Smooth muscle cell (in vitro differentiated cells): ENCODE measurements around the gene C1RL. TPM values are rescaled to one million over a fixed set of nuclear protein-coding genes. Genes with fewer than 3 reads are reported as not detected.

Experiments used
- DNase-seq: peaks from one replicate; lab custom pipeline; 2025; ENCODE audit not compliant: unreplicated experiment; lab: John Stamatoyannopoulos, UW
- H2AFZ ChIP-seq: fragments of 200-600 bp; sonication (generic); 2 replicates; pipeline ENCODE4 v1.6.0; 2016; ENCODE audit warnings: antibody characterized with exemption, low read depth, mild to moderate bottlenecking
- H3F3A ChIP-seq: fragments of 200-600 bp; sonication (generic); 2 replicates; pipeline ENCODE4 v1.6.0; 2017; ENCODE audit warnings: antibody characterized with exemption, low read depth
- H3K27ac ChIP-seq: fragments of 200-600 bp; sonication (generic); 2 replicates; pipeline ENCODE4 v1.5.1; 2016; ENCODE audit warnings: low read depth, mild to moderate bottlenecking
- H3K27me3 ChIP-seq: fragments of 200-600 bp; sonication (generic); 2 replicates; pipeline ENCODE4 v1.6.1; 2016; ENCODE audit warnings: low read depth, mild to moderate bottlenecking
- H3K36me3 ChIP-seq: fragments of 200-600 bp; sonication (generic); 2 replicates; pipeline ENCODE4 v1.5.1; 2016; ENCODE audit warnings: low read depth
- H3K4me1 ChIP-seq: fragments of 200-600 bp; sonication (generic); 2 replicates; pipeline ENCODE4 v1.5.1; 2016; ENCODE audit warnings: low read depth
- H3K4me2 ChIP-seq: fragments of 200-600 bp; sonication (generic); 2 replicates; pipeline ENCODE4 v1.6.0; 2016; ENCODE audit warnings: mild to moderate bottlenecking
- H3K4me3 ChIP-seq: fragments of 200-600 bp; sonication (generic); 2 replicates; pipeline ENCODE4 v1.5.1; 2016; ENCODE audit warnings: mild to moderate bottlenecking
- H3K79me2 ChIP-seq: fragments of 200-600 bp; sonication (generic); 2 replicates; pipeline ENCODE4 v1.6.0; 2016; ENCODE audit warnings: low read depth, mild to moderate bottlenecking
- H3K9ac ChIP-seq: fragments of 200-600 bp; sonication (generic); 2 replicates; pipeline ENCODE4 v1.6.0; 2016; ENCODE audit warnings: low read depth
- H3K9me3 ChIP-seq: fragments of 200-600 bp; sonication (generic); replicated peaks from 2 replicates; pipeline ENCODE4 v1.5.1; 2016; ENCODE audit warnings: low read depth
- H4K20me1 ChIP-seq: fragments of 200-600 bp; sonication (generic); 2 replicates; pipeline ENCODE4 v1.6.0; 2016; ENCODE audit warnings: low read depth
- CTCF ChIP-seq: fragments of 200-600 bp; sonication (generic); IDR thresholded peaks from 2 replicates; pipeline ENCODE4 v1.5.1; 2017; ENCODE audit warnings: borderline replicate concordance, mild to moderate bottlenecking, antibody characterized with exemption; ENCODE audit not compliant: insufficient read depth, poor library complexity, severe bottlenecking
- WGBS: methylation state at CpG from one replicate; pipeline ENCODE4 v1.1.7; 2016; ENCODE audit warnings: low lambda C conversion rate; 5-methylcytosine and 5-hydroxymethylcytosine counted together
- polyA plus RNA-seq: library from polyadenylated mRNA; unstranded; fragments of >200 nt; fragmentation: Nextera tagmentation; extraction: Ambion mirVana; gene quantifications from 2 replicates; pipeline ENCODE4 v1.2.1, GENCODE V29; 2016
- total RNA-seq: library from RNA; depleted of rRNA; stranded (reverse); fragments of >200 nt; gene quantifications from 2 replicates; pipeline ENCODE4 v1.2.3, GENCODE V29; 2014

C1RL gene
- total and polyA plus RNA-seq, 2 experiments from 2014 or later: 8.7 to 21.1 TPM

- DNase-seq: peak; percentile 22
Observed at GRCh38 chr12:7129872-7130691, 21.1 kb upstream of the C1RL start, which contains the start of gene CLSTN3. Gene CLSTN3, plus strand, starts transcription at chr12:7130371. Its CDS starts 278 bp downstream, at chr12:7130649.

DNA sequence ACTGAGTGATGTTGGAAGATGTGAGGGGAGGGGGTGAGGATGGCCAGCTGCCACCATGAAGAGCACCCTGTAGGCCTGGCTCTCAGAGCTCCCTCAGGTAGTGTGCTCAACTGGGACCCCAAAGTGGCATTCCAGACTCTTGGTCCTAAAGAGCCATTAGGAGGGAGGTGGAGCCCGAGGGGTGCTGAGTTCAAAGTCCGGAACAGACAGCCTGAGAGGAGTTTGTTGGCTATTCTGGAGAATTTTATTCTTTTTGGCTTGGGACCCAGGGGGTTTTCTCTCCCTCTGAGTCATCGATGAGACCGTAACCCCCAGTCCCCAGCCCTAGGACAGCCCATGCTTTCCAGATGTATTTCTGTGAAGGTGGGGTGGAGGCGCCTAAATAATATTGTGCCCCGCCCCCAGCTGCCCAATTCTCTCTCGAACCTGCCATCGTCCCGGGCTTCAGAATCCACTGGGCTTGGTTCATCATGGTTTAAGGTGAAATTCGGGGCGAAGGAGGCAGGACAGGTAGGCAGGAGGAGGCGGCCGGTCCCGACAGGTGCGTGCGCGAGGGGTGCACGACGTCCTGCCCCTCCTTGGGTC, 20.4 kb upstream of the C1RL start:
- WGBS: 17% methylated on average over 19 of the region's 19 CpGs
- DNase-seq: no peak

More at GRCh38 chr12:7129872-7130691, 21.1 kb upstream of the C1RL start, which contains the start of gene CLSTN3:
- Histone ChIP-seq H3F3A (no peaks in the 10 kb centered on the region), H2AFZ (peak within 1 kb of the TSS; percentile 86), H3K4me3 (peak within 1 kb of the TSS; percentile 66), H3K9ac (peak within 1 kb of the TSS; percentile 62), H3K79me2 (no peaks in the 10 kb centered on the region), H3K27me3 (peaks cover 3% of the 10 kb centered on the region), H4K20me1 (peaks cover 11% of the 10 kb centered on the region), H3K9me3 (no peaks in the 10 kb centered on the region), H3K4me1 (peaks cover 5% of the 10 kb centered on the region), H3K4me2 (peak within 1 kb of the TSS; percentile 97), H3K36me3 (no peaks in the 10 kb centered on the region), H3K27ac (no peak within 1 kb of the TSS)
- WGBS: 0% methylated on average over 22 of the region's 40 CpGs
- no peak for TF ChIP-seq CTCF

DNA sequence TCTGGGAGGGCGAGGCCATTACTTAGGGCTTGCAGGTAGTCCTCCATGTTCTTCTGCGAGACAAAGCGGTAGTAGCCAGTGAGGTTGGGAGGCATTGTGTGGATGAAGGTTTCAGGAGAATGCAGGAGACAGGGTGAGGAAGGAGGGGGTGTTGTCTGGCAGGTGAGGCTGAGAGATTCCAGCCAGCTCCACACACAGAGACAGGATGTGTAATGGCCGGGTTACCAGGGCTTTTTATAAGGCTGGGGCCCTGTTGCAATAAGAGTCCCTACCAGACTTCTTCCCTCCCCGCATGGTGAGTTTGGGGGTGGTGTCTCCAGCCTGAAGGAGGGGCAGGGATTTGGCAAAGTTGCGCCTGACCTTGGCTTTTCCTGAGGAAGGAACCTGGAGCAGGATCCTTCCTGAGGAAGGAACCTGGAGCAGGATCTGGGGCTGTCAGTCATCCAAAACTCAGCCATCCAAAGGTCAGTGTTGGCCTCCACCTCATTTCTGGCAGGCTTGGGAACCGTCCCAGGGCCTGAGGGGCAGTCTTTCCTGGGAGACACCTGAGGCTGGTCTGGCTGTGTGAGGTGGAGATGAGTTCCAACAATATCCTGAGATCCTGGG, 19.8 kb upstream of the C1RL start, which contains the start of gene RBP5:
RBP5 (minus strand) TSS at position 209 of the 606 bp plus-strand sequence; CDS start at position 95, 114 bp downstream.
- H3K27me3 ChIP-seq: peaks cover 3% of the 10 kb centered on the region
- peak within 1 kb of the TSS; percentile 97 for H3K4me2 ChIP-seq
- no peak for TF ChIP-seq CTCF
- no peak for DNase-seq
- H3K4me1 ChIP-seq: peaks cover 5% of the 10 kb centered on the region
- peaks cover 11% of the 10 kb centered on the region for H4K20me1 ChIP-seq
- no peaks in the 10 kb centered on the region for H3F3A ChIP-seq
- no peaks in the 10 kb centered on the region for H3K9me3 ChIP-seq
- H3K4me3 ChIP-seq: peak within 1 kb of the TSS; percentile 66
- no peaks in the 10 kb centered on the region for H3K79me2 ChIP-seq
- peak within 1 kb of the TSS; percentile 86 for H2AFZ ChIP-seq
- H3K27ac ChIP-seq: no peak within 1 kb of the TSS
- peak within 1 kb of the TSS; percentile 62 for H3K9ac ChIP-seq
- WGBS: 69% methylated on average over 7 of the region's 7 CpGs
- no peaks in the 10 kb centered on the region for H3K36me3 ChIP-seq

More for the DNA sequence above, 20.4 kb upstream of the C1RL start:
- Histone ChIP-seq H4K20me1 (peaks cover 11% of the 10 kb centered on the region), H3K27ac (no peak overlapping the region), H3K36me3 (no peaks in the 10 kb centered on the region), H3K27me3 (peaks cover 3% of the 10 kb centered on the region), H3K9ac (peak overlapping the region; percentile 62), H3K9me3 (no peaks in the 10 kb centered on the region), H3K4me3 (peak overlapping the region; percentile 66), H3F3A (no peaks in the 10 kb centered on the region), H2AFZ (peak overlapping the region; percentile 86), H3K79me2 (no peaks in the 10 kb centered on the region), H3K4me2 (peak overlapping the region; percentile 97), H3K4me1 (peaks cover 5% of the 10 kb centered on the region)
- no peak for TF ChIP-seq CTCF
